ENCODE results near the gene SAE1. TPM values are rescaled to one million over a fixed set of nuclear protein-coding genes. Genes with fewer than 3 reads are reported as not detected.

Gene SAE1
- total RNA-seq, 1 donor from 2014 or later: 96.6 TPM

DNA sequence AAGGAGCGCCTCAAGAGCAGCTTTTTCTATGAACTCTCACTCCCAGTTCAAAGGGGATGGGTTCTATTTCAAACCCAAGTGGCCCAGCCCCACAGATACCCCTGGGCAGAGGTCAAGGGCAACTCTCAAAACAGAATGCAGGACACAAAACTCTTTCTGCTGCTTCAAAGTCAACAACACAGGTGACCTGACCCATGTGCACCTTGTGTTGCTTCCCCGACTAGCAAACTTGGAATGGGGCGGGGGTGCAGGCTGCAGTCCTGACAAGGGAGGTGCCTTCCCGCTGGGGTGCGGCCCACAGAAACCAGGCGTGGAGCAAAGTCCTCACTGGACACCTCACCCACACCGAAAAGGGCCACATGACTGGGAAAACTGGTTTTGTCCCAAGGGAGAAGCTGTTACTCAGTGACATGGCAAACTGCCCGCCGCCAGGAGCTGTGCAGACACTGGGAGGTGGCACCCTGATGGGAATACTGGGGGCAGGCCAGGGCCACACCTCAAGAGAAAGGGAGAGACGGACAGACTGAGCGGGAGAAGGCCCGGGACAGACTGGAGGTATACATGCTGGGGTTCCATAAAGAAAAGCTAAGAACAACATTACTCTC is 34.4 kb upstream of the SAE1 start:
- no peaks in the 10 kb centered on the region for H3K27me3 Mint-ChIP-seq (ENCODE audit: unreplicated experiment)
- TF ChIP-seq, protein P1, sequence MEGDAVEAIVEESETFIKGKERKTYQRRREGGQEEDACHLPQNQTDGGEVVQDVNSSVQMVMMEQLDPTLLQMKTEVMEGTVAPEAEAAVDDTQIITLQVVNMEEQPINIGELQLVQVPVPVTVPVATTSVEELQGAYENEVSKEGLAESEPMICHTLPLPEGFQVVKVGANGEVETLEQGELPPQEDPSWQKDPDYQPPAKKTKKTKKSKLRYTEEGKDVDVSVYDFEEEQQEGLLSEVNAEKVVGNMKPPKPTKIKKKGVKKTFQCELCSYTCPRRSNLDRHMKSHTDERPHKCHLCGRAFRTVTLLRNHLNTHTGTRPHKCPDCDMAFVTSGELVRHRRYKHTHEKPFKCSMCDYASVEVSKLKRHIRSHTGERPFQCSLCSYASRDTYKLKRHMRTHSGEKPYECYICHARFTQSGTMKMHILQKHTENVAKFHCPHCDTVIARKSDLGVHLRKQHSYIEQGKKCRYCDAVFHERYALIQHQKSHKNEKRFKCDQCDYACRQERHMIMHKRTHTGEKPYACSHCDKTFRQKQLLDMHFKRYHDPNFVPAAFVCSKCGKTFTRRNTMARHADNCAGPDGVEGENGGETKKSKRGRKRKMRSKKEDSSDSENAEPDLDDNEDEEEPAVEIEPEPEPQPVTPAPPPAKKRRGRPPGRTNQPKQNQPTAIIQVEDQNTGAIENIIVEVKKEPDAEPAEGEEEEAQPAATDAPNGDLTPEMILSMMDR (IDR thresholded peaks at IDR 0.05): no peak
- H3K9me3 Mint-ChIP-seq (ENCODE audit: unreplicated experiment): no peaks in the 10 kb centered on the region
- peaks cover 13% of the 10 kb centered on the region for H3K36me3 Mint-ChIP-seq (ENCODE audit: unreplicated experiment)
- peaks cover 33% of the 10 kb centered on the region for H3K4me1 Mint-ChIP-seq (ENCODE audit: unreplicated experiment)
- H3K27ac Mint-ChIP-seq (ENCODE audit: unreplicated experiment): peak overlapping the region; percentile 24
- H3K4me3 Mint-ChIP-seq (ENCODE audit: unreplicated experiment): no peak overlapping the region
- DNase-seq (ENCODE audit: extremely low spot score, unreplicated experiment): no peak

DNA sequence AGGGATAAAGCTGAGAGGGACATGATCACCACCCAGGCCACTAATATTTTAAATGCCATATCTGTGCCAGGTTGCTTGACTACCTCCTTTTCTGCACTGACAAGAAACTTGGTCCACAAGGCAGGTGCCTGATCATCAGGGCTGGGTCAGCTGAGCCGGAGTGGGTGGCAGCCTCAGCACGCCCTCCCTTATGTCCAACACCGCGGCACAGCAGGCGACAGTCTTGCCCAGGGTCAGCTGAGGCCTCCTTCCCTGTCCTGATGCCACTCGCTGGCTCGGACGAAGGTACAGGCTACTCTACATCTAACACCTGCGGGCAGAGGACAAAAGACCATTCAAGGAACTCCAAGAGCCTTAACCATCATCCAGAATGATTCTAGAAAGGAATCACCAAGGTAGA is 33.9 kb upstream of the SAE1 start:
- no peak overlapping the region for H3K4me3 Mint-ChIP-seq (ENCODE audit: unreplicated experiment)
- H3K36me3 Mint-ChIP-seq (ENCODE audit: unreplicated experiment): peaks cover 13% of the 10 kb centered on the region
- H3K9me3 Mint-ChIP-seq (ENCODE audit: unreplicated experiment): no peaks in the 10 kb centered on the region
- H3K27me3 Mint-ChIP-seq (ENCODE audit: unreplicated experiment): no peaks in the 10 kb centered on the region
- TF ChIP-seq, protein P1 (IDR thresholded peaks at IDR 0.05): no peak
- no peak for DNase-seq (ENCODE audit: extremely low spot score, unreplicated experiment)
- H3K27ac Mint-ChIP-seq (ENCODE audit: unreplicated experiment): peak overlapping the region; percentile 4
- H3K4me1 Mint-ChIP-seq (ENCODE audit: unreplicated experiment): peaks cover 33% of the 10 kb centered on the region

DNA sequence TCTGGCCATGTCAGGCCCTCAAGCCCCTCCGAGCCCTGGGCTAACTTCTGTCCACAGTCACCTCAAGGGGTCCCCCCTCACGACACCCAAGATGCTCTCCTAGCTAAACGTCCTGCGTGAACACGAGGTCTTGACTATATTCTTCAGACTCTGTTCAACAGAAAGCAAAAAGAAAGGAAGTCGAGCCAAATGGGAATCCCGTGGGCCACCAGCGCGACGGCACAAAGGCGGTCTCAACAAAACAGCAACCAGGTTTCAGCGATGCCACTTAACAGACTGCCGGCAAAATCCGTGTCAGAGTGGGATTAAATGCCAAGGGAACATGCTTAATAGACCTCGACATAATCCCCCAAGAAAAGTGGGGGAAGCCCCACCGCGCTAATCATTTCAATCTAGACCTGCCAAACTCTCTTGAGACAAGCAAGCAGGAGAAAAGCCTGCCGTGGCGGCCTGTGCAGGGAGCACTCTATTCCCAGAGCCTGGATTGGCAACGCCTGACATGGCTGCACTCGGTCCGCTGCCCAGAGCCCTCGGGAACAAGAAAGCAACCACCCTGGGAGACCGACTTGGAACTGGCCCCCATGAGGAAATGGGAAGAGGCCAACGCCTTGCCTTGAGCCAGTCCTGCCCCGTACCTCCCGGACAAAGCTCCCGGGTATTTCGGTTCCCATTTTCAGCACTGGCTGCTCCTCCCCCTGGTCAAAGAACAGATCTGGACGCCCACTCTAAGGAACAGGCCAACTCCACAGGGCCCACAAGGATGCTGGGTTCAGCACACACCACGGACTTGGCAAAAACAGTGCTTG is 33.0 kb upstream of the SAE1 start:
- peaks cover 42% of the 10 kb centered on the region for H3K4me1 Mint-ChIP-seq (ENCODE audit: unreplicated experiment)
- H3K4me3 Mint-ChIP-seq (ENCODE audit: unreplicated experiment): no peak overlapping the region
- TF ChIP-seq, protein P1 (IDR thresholded peaks at IDR 0.05): no peak
- DNase-seq (ENCODE audit: extremely low spot score, unreplicated experiment): no peak
- H3K27me3 Mint-ChIP-seq (ENCODE audit: unreplicated experiment): no peaks in the 10 kb centered on the region
- no peaks in the 10 kb centered on the region for H3K9me3 Mint-ChIP-seq (ENCODE audit: unreplicated experiment)
- peaks cover 11% of the 10 kb centered on the region for H3K36me3 Mint-ChIP-seq (ENCODE audit: unreplicated experiment)
- no peak overlapping the region for H3K27ac Mint-ChIP-seq (ENCODE audit: unreplicated experiment)

DNA sequence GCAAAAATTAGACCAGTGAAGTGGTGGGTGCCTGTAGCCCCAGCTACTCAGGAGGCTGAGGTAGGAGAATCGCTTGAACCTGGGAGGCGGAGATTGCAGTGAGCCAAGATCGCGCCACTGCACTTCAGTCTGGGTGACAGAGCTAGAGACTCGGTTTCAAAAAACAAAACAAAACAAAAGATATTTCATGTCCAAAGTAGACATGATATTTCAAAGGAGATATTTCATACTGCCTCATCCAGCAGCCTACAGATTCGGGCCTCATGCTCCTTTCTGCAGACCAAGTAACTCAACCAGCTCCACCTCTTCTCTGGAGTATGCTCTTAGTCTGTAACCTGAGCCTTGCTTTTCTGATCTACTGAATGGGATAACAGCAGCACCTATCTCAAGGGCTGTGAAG is 32.0 kb upstream of the SAE1 start:
- Mint-ChIP-seq H3K4me3 (ENCODE audit: unreplicated experiment) (no peak overlapping the region), H3K27ac (ENCODE audit: unreplicated experiment) (no peak overlapping the region), H3K27me3 (ENCODE audit: unreplicated experiment) (no peaks in the 10 kb centered on the region), H3K36me3 (ENCODE audit: unreplicated experiment) (peaks cover 9% of the 10 kb centered on the region), H3K4me1 (ENCODE audit: unreplicated experiment) (peaks cover 48% of the 10 kb centered on the region), H3K9me3 (ENCODE audit: unreplicated experiment) (no peaks in the 10 kb centered on the region)
- no peak for DNase-seq (ENCODE audit: extremely low spot score, unreplicated experiment)
- TF ChIP-seq, protein P1 (IDR thresholded peaks at IDR 0.05): no peak

DNA sequence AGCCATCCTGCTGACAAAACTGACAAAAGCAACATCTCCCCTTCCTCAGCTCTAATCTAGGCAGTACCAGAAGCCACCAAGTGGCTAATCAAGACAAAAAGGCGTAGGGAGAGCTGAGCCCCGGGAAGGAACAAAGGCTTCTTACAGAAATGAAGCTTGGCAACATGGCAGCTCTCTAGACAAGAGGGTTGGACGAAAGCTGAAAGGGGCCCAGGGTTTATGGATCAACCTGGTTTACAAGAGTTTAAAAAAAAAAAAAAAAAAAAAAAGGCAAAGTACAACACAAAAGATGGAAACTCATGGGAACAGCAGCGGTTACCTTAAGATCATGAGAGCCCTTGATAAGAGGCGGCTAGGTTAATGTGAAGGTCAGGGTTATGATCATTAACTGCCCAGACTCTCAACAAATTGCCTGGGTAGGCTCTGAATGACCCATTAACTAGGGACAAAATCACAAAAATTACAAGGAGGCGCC is 31.0 kb upstream of the SAE1 start:
- no peak for DNase-seq (ENCODE audit: extremely low spot score, unreplicated experiment)
- Mint-ChIP-seq H3K27ac (ENCODE audit: unreplicated experiment) (no peak overlapping the region), H3K4me1 (ENCODE audit: unreplicated experiment) (peaks cover 45% of the 10 kb centered on the region), H3K27me3 (ENCODE audit: unreplicated experiment) (no peaks in the 10 kb centered on the region), H3K4me3 (ENCODE audit: unreplicated experiment) (no peak overlapping the region), H3K9me3 (ENCODE audit: unreplicated experiment) (no peaks in the 10 kb centered on the region), H3K36me3 (ENCODE audit: unreplicated experiment) (peaks cover 4% of the 10 kb centered on the region)
- TF ChIP-seq, protein P1 (IDR thresholded peaks at IDR 0.05): no peak
